Cardiac muscle cell (in vitro differentiated cells and primary cell): ENCODE results near the gene DDA1. TPM values are rescaled to one million over a fixed set of nuclear protein-coding genes. Genes with fewer than 3 reads are reported as not detected.

Experiments used
- DNase-seq, 2 donors: peaks; one replicate each; pipeline versions ENCODE4 v3.0.0 to v3.0.0-alpha.2; 2010 to 2017; ENCODE audit warnings: low read depth in 1 of 2, low spot score in 1 of 2
- H3K27ac ChIP-seq: fragments of 200-600 bp; sonication (generic); 2 replicates; pipeline ENCODE4 v1.5.1; 2016
- H3K27me3 ChIP-seq: fragments of 200-600 bp; sonication (generic); 2 replicates; pipeline ENCODE4 v1.6.0; 2016; ENCODE audit warnings: control low read depth
- H3K36me3 ChIP-seq: fragments of 200-600 bp; sonication (generic); 2 replicates; pipeline ENCODE4 v1.5.1; 2016; ENCODE audit warnings: control low read depth
- H3K4me1 ChIP-seq: fragments of 200-600 bp; sonication (generic); 2 replicates; pipeline ENCODE4 v1.8.1; 2017; ENCODE audit warnings: low read depth, mild to moderate bottlenecking, mixed run types
- H3K4me3 ChIP-seq: fragments of 200-600 bp; sonication (generic); 2 replicates; pipeline ENCODE4 v1.5.1; 2016; ENCODE audit warnings: mild to moderate bottlenecking
- H3K9me3 ChIP-seq: fragments of 200-600 bp; sonication (generic); 2 replicates; pipeline ENCODE4 v1.5.1; 2017; ENCODE audit warnings: low read depth, mild to moderate bottlenecking, control low read depth
- polyA plus RNA-seq: library from polyadenylated mRNA; unstranded; fragments of >200 nt; fragmentation: Nextera tagmentation; extraction: Ambion mirVana; gene quantifications from 2 replicates; pipeline ENCODE4 v1.2.1, GENCODE V29; 2016
- total RNA-seq: library from RNA; depleted of rRNA; stranded (reverse); fragments of >200 nt; gene quantifications from 2 replicates; pipeline ENCODE4 v1.2.3, GENCODE V29; 2016
- TF ChIP-seq, protein P1 (sequence below): IDR thresholded peaks from 2 replicates; pipeline ENCODE4 v1.5.1; 2012; ENCODE audit warnings: low read depth, mild to moderate bottlenecking, low read length

Gene DDA1
- total and polyA plus RNA-seq, 2 experiments from 2014 or later: 45.4 to 53.3 TPM

DNA sequence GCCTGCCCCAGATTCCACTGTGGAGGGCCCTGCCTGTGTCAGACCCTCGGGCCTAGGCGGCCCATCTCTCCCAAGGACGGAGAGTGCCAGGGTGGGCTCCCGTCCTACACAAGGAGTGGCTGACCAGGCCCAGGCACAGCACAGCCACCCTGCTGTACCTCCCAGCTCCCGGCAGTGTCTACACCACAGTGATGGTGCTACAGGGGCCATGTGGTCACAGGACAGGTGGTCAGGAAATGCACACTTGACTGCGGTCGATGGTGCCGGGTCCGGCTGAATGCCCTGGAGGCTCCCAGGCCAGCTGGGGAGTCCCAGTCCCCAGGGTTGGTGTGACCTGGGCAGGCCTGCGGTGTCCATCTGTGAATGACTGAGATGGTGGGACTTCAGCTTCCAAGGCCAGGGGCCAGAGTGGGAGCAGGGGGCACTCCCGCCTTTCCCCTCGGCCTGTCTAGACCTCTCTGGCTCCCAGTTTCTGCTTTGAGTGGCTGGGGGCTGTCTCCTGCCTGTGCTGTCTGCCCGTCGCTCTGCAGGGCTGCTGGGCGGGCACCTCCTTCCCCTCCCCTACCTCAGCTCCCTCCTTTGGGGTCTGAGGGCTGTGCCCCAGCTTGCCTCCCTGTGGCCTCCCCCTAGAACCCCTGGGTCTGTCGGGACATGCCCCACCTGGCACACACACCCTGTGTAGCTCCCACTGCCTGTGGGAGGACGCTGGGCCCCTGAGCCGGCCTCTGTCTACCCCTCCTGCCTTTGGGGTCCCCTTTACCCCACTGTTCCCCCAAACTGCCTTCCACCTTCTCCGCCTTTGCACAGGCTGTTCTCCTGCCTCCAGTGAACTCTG, 12.5 kb downstream of the DDA1 start:
- TF ChIP-seq, protein P1, sequence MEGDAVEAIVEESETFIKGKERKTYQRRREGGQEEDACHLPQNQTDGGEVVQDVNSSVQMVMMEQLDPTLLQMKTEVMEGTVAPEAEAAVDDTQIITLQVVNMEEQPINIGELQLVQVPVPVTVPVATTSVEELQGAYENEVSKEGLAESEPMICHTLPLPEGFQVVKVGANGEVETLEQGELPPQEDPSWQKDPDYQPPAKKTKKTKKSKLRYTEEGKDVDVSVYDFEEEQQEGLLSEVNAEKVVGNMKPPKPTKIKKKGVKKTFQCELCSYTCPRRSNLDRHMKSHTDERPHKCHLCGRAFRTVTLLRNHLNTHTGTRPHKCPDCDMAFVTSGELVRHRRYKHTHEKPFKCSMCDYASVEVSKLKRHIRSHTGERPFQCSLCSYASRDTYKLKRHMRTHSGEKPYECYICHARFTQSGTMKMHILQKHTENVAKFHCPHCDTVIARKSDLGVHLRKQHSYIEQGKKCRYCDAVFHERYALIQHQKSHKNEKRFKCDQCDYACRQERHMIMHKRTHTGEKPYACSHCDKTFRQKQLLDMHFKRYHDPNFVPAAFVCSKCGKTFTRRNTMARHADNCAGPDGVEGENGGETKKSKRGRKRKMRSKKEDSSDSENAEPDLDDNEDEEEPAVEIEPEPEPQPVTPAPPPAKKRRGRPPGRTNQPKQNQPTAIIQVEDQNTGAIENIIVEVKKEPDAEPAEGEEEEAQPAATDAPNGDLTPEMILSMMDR: no peak
- no peaks in the 10 kb centered on the region for H3K9me3 ChIP-seq
- DNase-seq: no peak
- no peaks in the 10 kb centered on the region for H3K4me1 ChIP-seq
- no peak overlapping the region for H3K4me3 ChIP-seq
- no peak overlapping the region for H3K27ac ChIP-seq
- no peaks in the 10 kb centered on the region for H3K27me3 ChIP-seq
- peaks cover 8% of the 10 kb centered on the region for H3K36me3 ChIP-seq

DNA sequence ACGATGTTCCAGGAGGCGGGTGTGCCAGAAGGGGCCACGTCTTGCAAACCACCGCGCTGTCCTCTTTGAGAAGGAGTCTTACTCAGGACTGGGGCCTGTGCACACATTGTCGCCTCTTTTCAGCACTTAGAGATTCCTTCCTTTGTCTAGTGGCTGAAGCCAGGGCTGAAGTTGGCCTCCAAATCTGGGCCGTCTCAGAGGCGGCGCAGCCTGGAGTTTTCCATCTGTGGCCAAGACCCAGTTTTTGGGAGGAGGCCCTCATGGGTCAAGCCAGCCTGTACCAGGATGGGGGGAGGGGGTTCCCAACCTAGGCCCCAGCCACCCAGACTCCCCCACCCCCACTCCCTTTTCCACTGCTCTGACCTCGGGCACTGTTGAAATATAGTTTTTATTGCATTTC, 13.5 kb downstream of the DDA1 start:
- TF ChIP-seq, protein P1: no peak
- no peaks in the 10 kb centered on the region for H3K9me3 ChIP-seq
- peaks cover 8% of the 10 kb centered on the region for H3K36me3 ChIP-seq
- no peak for DNase-seq
- no peak overlapping the region for H3K27ac ChIP-seq
- H3K27me3 ChIP-seq: no peaks in the 10 kb centered on the region
- H3K4me3 ChIP-seq: no peak overlapping the region
- H3K4me1 ChIP-seq: peaks cover 4% of the 10 kb centered on the region

DNA sequence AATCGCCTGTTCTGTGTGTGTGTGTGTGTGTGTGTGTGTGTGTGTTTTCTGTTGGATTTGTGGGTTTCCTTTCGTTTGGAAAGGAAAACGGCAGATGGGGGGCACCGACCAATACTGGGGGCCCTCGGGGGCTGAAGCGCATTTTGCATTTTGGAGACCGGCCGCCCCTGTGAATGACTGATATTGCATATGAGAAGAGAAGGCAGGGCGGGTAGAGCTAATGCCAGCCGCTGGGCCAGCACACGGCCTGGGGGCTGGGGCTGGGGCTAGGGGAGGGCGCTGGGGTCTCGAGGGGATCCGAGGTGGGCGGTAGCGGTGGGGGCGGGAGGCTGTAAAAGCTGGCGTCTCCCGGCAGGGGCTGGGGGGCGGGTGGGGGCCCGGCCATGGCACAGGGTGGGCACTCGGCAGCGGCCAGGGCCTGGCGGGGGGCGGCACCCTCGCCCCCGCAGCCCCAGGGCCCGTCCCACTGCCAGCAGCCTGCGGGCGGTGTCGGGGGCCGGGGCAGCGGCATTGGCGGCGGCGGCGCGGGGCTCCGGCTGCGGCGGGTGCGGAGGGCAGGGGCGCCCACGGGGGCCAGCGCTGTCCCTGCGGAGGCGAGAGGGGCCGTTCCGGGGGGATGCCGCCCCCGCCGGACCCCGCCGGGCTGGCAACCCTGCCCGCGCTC, 14.1 kb downstream of the DDA1 start:
- Histone ChIP-seq H3K4me3 (no peak overlapping the region), H3K27ac (no peak overlapping the region), H3K9me3 (no peaks in the 10 kb centered on the region), H3K27me3 (no peaks in the 10 kb centered on the region), H3K4me1 (peaks cover 4% of the 10 kb centered on the region), H3K36me3 (peaks cover 8% of the 10 kb centered on the region)
- no peak for DNase-seq
- TF ChIP-seq, protein P1: no peak

DNA sequence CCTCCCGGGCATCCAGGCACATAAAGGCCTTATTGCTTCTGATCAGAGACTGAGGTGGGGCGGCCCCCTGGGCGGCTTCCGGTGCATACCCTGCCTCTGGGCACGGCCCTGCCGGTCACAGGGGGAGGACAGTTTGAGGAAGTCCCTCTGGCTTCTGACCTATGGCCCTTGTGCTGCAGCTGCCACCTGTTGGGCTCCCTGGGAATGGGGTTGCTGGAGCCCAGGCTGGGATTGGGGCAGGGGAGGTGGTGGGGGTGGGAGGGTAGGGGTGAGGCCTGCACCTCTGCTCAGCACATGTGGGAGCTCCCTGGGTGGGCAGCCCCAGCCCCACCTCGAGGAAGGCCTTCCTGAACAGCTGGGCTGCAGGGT, 14.6 kb downstream of the DDA1 start:
- TF ChIP-seq, protein P1: no peak

DNA sequence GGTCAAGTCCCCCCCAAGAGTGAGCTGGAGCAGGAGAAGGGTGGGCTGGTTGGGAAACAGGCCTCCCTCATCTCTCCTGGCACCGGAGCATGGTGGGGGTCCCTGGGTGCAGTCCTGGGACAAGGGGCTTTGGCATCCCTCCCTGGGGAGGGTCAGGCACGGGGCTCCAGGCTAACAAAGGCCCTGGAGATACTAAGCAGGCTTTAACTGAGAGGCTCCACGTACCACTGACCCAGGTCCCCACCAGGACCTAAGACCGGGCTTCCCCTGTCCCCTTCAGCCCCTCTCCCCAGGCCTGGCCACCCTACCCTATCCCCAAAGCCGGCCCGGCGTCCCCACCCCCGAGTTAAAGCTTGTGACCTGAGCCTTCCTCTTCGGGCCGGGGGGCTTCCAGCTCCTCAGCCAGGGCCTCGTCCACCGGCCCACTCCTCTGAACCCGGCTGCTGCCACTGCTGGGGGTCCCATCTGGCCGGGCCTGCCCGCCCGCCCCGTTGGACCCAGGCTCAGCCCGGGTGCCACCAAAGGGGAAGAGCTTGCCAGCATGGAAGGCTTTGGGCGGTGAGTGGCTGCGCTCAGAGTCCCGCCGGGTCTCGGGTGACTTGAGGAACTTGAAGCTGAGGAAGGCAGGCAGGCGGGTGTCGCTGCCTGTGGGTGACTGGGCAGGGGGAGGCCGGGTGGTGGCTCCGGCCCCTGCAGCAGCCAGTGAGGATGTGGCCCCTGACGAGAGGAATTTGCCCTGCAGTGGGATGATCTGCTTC, 15.2 kb downstream of the DDA1 start:
- H3K27ac ChIP-seq: no peak overlapping the region

More for the DNA sequence above, 14.6 kb downstream of the DDA1 start:
- Histone ChIP-seq H3K9me3 (no peaks in the 10 kb centered on the region), H3K4me1 (peaks cover 4% of the 10 kb centered on the region), H3K36me3 (peaks cover 8% of the 10 kb centered on the region), H3K27ac (no peak overlapping the region), H3K27me3 (peaks cover 3% of the 10 kb centered on the region), H3K4me3 (no peak overlapping the region)
- DNase-seq: no peak

More for the DNA sequence above, 15.2 kb downstream of the DDA1 start:
- TF ChIP-seq, protein P1: no peak
- Histone ChIP-seq H3K36me3 (peaks cover 8% of the 10 kb centered on the region), H3K9me3 (no peaks in the 10 kb centered on the region), H3K27me3 (peaks cover 9% of the 10 kb centered on the region), H3K4me3 (no peak overlapping the region), H3K4me1 (peaks cover 4% of the 10 kb centered on the region)
- DNase-seq: no peak
